ACC112 (cell line): ENCODE data around the gene GRIK4.

Experiments
- H2AFZ ChIP-seq: fragments of 200-600 bp; sonication (generic); one replicate; pipeline ENCODE4 v1.6.0; 2017; ENCODE audit warnings: antibody characterized with exemption, low read length; ENCODE audit not compliant: unreplicated experiment
- H3K27ac ChIP-seq: fragments of 200-600 bp; sonication (generic); 2 replicates; pipeline ENCODE4 v1.5.1; 2014; ENCODE audit warnings: low read depth, mild to moderate bottlenecking, antibody characterized with exemption, low read length, moderate library complexity
- H3K27me3 ChIP-seq: fragments of 200-600 bp; sonication (generic); 2 replicates; pipeline ENCODE4 v1.6.1; 2014; ENCODE audit warnings: mild to moderate bottlenecking, antibody characterized with exemption, low read length, moderate library complexity, mixed read lengths; ENCODE audit not compliant: insufficient read depth
- H3K36me3 ChIP-seq: fragments of 200-600 bp; sonication (generic); 2 replicates; pipeline ENCODE4 v1.6.1; 2016; ENCODE audit warnings: mild to moderate bottlenecking, antibody characterized with exemption, low read length, moderate library complexity, mixed read lengths; ENCODE audit not compliant: insufficient read depth
- H3K4me1 ChIP-seq: fragments of 200-600 bp; sonication (generic); one replicate; pipeline ENCODE4 v1.6.1; 2016; ENCODE audit warnings: low read length, mixed read lengths; ENCODE audit not compliant: insufficient read depth, unreplicated experiment, control insufficient read depth
- H3K4me3 ChIP-seq: fragments of 200-600 bp; sonication (generic); 2 replicates; pipeline ENCODE4 v1.5.1; 2014; ENCODE audit warnings: mild to moderate bottlenecking, low read depth, low read length
- H3K79me2 ChIP-seq: fragments of 200-600 bp; sonication (generic); one replicate; pipeline ENCODE4 v1.6.0; 2016; ENCODE audit warnings: low read length; ENCODE audit not compliant: control insufficient read depth, unreplicated experiment, insufficient read depth

GRIK4 gene

DNA sequence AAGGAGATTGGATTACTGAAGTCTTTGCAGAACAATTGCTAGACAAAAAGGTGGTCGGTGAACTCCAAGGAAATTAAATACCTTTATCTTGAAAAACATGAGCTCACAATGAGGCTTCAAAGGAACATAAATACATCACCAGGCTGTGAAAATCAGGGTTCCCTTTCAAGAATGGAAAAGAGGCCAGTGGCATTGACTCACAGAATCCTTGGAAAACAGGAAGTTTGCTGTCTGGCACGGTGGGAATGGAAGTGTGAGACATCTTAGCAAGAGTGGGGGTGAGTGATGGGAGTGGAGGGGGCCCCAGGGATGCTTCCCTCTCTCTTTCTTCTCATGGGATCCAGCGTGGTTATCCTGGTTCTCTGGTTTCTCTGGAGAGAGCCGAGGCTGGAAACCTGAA is 463.4 kb downstream of the GRIK4 start:
- Histone ChIP-seq H3K4me3 (no peak overlapping the region), H3K27me3 (peaks cover 87% of the 10 kb centered on the region), H2AFZ (no peak overlapping the region), H3K36me3 (no peaks in the 10 kb centered on the region), H3K79me2 (no peaks in the 10 kb centered on the region), H3K4me1 (no peaks in the 10 kb centered on the region), H3K27ac (no peak overlapping the region)

DNA sequence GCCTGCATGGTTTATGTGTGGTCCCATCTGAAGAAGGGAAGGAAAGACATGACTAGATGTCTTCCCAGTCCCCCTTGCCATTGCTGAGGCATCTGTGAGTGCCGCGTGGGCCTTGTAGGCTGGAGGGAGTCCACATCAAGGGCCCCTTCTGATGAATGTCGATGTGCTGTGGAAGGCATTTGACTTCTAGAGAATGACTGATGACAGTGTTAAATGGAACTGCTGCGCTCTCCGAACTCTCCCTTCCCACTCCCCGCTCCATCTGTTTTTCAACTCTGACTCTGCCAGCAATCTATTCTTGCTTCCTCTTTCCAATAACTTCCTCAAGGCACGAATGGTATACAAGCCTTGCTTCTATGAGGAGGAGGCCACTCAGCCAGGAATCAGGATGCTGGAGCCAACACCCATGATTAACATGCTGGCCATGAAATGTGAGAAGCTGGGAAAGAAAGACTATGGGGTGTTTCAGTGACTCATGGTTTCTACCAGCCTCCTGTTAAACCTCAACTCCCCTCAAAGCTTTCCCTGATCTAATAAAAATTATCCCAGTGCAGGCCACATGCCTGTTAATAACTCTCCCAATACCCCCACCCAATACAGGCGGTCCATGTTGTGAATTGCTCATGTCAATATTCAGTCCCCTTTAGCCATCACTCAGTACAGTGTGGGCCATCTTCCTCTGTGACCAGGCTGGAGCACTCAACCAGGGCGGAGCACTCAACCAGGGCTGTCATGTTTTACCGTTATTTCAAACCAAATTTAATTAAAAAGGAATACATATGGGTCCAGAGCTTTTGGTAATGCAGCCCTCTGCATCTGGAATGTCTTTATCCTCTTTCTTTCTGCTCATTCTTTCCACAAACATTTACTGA is 466.0 kb downstream of the GRIK4 start:
- Histone ChIP-seq H3K4me3 (no peak overlapping the region), H3K79me2 (no peaks in the 10 kb centered on the region), H3K4me1 (no peaks in the 10 kb centered on the region), H2AFZ (no peak overlapping the region), H3K27me3 (peaks cover 88% of the 10 kb centered on the region), H3K27ac (no peak overlapping the region), H3K36me3 (no peaks in the 10 kb centered on the region)

DNA sequence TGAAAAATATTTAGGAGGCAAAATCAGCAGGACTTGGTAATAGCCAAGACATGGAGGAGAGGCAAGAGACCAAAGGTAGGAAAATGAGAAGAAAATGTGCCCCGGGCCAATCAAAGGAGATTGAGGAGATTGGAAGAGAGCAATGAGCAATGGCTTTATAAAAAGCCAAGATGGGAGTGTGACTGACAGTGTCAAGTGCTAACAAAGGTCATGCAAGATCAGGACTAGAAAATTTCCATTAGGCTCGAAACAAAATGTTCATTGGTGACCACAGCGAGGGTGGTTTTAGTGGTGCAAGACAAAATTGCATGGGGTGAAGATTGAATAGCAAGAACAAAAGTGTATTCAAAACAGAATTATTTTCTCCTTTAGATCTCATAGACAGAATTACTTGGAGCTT is 467.2 kb downstream of the GRIK4 start:
- H3K27ac ChIP-seq = no peak overlapping the region
- H3K36me3 ChIP-seq = no peaks in the 10 kb centered on the region
- peaks cover 89% of the 10 kb centered on the region for H3K27me3 ChIP-seq
- no peaks in the 10 kb centered on the region for H3K79me2 ChIP-seq
- H3K4me3 ChIP-seq = no peak overlapping the region
- no peak overlapping the region for H2AFZ ChIP-seq
- H3K4me1 ChIP-seq = no peaks in the 10 kb centered on the region

DNA sequence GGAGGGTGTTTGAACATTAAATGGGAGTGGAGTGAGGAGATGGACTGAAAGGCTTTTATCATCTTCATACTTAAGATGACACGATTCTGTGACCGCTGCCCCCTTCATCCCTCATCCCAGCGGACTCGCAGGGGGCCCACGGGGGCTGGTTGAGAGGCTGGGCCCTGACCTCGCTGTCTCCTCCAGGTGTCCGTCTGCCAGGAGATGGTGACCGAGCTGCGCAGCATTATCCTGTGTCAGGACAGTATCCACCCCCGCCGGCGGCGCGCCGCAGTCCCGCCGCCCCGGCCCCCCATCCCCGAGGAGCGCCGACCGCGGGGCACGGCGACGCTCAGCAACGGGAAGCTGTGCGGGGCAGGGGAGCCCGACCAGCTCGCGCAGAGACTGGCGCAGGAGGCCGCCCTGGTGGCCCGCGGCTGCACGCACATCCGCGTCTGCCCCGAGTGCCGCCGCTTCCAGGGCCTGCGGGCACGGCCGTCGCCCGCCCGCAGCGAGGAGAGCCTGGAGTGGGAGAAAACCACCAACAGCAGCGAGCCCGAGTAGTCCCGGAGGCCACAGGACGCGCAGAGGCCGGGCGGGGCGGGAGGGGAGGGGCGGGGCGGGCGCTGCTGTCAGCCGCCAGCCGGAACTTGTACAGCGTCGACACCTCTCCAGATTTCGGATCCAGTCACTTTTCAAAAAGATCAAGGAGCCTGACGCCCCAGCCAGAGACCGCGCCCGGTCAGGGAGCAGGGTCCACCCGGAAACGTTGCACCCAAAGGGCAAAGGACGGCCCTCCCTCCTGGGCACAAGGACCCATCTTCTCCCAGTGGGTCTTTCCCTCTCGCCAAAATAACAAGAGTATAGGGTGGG is 474.4 kb downstream of the GRIK4 start:
- peaks cover 89% of the 10 kb centered on the region for H3K27me3 ChIP-seq
- peak overlapping the region; percentile 57 for H3K4me3 ChIP-seq
- H3K36me3 ChIP-seq = no peaks in the 10 kb centered on the region
- H2AFZ ChIP-seq = no peak overlapping the region
- H3K4me1 ChIP-seq = no peaks in the 10 kb centered on the region
- H3K79me2 ChIP-seq = no peaks in the 10 kb centered on the region
- no peak overlapping the region for H3K27ac ChIP-seq

DNA sequence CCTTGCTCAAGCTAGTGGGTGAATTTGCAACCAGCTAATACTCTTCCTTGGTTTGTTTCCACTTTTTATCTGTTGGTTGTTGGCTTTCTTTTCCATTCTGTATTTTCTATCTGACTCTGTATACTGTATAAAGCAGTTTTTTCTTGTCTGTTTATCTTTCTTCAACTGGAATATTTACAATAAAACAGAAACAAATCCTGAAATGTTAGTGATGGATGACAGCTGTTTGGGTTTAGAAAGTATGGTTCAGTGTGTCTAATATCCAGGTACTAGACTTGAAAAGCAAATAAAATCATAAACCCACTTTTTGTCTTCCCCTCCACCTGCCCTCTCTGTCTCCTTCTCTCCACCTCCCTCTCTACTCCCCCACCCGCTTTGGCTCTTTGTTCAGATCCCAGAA is 477.1 kb downstream of the GRIK4 start:
- Histone ChIP-seq H3K4me1 (no peaks in the 10 kb centered on the region), H3K36me3 (no peaks in the 10 kb centered on the region), H3K27ac (no peak overlapping the region), H2AFZ (no peak overlapping the region), H3K79me2 (no peaks in the 10 kb centered on the region), H3K4me3 (no peak overlapping the region), H3K27me3 (peaks cover 86% of the 10 kb centered on the region)

DNA sequence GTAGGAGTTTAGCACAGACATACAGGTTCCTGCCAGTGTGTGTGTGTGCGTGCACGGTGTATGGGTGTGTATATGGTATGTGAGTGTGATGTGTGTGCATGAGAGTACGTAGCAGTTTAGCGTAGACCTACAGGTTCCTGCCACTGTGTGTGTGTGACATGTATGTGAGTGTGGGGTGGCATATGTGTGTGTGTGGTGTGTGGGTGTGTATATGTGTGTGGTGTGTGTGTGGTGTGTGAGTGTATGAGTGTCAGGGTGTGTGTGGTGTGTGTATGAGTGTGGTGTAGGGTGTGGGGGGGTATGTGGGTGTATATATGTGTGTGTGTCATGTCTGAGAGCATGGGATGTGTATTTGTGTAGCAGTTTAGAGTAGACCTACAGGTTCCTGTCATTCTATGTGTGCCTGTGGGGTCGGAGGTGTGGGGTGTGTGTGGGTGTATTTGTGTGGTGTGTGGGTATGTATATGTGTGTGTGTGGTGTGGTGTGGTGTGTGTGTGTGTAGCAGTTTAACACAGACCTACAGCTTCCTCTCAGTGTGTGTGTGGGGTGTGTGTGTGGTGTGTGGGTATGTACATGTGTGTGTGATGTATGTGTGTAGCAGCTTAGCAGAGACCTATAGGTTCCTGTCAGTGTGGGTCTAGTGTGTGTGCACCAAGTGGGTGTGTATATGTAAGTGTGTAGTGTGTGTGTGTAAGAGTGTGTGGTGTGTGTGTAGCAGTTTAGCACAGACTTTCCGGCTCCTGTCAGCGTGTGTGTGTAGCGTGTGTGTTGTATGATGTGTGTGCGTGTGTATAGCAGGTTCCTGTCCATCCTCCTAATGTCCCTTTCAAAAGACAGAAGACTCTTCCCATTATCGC is 480.5 kb downstream of the GRIK4 start:
- Histone ChIP-seq H3K36me3 (no peaks in the 10 kb centered on the region), H3K79me2 (no peaks in the 10 kb centered on the region), H3K27ac (no peak overlapping the region), H3K4me3 (no peak overlapping the region), H3K4me1 (no peaks in the 10 kb centered on the region), H2AFZ (no peak overlapping the region), H3K27me3 (peaks cover 88% of the 10 kb centered on the region)

DNA sequence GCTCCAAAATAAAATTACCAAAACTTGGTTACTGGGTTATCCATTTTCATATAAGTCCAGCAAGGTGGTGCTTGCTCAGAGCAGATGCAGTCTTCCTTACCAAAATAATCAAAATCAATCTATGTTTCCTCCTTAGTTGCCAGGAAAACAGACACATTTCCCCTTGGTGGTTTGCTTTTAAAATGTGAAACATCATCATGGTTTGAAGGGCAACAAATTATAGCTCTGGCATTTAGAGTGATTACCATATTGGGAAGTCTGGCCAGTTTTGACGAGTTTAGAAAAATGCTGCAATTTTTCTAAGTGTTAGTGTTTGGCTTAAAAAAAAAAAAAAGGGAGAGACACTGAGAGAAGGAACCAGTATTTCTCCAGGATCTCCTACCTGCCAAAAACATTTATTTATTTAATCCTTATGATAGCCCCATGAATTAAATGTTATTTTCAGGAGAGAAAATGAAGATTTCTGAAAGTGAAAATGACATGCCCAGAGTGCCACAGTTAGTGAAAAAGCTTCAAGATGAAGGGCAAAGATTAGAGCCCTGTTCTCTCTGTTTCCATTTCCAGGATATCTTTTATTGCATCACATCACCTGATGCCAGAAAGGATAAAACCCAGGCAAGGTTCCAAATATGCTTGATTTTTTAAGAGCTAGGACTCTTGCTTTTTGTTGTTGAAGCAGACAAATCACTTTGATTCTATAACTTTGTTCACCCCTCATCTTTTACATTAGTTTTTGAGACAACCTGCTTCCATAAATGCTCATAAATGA is 482.7 kb downstream of the GRIK4 start:
- Histone ChIP-seq H3K27ac (no peak overlapping the region), H3K4me1 (no peaks in the 10 kb centered on the region), H3K36me3 (no peaks in the 10 kb centered on the region), H3K27me3 (peaks cover 87% of the 10 kb centered on the region), H3K4me3 (no peak overlapping the region), H2AFZ (no peak overlapping the region), H3K79me2 (no peaks in the 10 kb centered on the region)

DNA sequence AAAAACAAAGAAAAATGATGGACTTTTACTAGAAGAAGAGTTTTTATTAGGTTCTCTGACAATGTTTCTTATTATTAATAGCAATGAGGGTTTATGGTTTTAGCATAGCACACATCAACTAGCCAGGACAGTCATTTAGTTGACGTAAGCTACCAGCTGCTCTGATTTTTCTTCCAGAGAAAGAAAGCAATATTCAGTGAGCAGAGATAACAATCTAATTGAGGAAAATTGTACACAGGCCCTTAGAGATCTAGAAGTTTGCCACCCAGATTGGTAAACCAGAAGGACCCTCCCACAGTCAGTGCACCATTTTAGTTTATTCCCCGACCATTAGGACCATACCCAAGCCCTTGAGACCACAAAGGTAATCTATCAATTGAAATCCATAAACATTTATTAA is 483.6 kb downstream of the GRIK4 start:
- Histone ChIP-seq H3K79me2 (no peaks in the 10 kb centered on the region), H3K4me1 (no peaks in the 10 kb centered on the region), H2AFZ (no peak overlapping the region), H3K27ac (no peak overlapping the region), H3K27me3 (peaks cover 89% of the 10 kb centered on the region), H3K4me3 (no peak overlapping the region), H3K36me3 (no peaks in the 10 kb centered on the region)

DNA sequence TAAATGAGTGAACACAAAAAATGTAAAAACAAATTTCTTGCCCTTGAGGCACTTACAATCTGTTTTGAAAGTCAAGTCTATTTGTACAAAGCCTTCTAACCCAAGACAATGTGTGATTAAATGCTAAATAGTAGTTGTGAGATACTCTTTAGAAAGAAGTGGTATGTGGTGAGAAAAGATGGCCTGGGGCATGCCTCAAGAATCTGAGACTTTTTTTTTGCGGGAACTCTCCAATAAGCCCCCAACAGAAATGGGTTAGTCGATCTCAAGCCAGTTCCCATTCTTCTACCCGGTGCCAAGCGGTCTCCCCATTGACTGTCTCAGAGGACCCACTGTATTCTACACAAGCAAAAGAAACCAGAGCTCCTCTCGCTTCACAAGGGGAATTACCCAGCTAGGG is 485.4 kb downstream of the GRIK4 start:
- Histone ChIP-seq H3K27ac (no peak overlapping the region), H3K4me1 (no peaks in the 10 kb centered on the region), H3K27me3 (peaks cover 85% of the 10 kb centered on the region), H3K79me2 (no peaks in the 10 kb centered on the region), H3K36me3 (no peaks in the 10 kb centered on the region), H3K4me3 (no peak overlapping the region), H2AFZ (no peak overlapping the region)

DNA sequence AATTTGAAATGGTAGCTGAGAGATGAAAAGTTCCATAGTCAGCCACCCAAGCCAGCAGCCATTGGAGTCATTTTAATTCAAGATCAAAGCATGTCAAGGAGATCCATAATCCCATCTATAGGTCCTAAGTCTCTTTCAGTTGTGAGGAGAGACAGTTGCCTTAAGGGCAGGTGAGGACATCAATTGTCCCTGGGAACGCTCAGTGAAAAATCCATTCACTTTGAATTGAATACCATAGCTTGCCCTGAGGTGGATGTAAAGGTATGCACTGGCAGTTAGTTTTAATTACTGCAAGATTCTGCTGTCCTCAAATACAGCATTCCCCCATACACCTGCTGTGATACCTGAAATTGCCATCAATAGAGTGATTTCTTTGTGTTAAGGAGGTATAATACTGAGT is 487.0 kb downstream of the GRIK4 start:
- Histone ChIP-seq H2AFZ (no peak overlapping the region), H3K36me3 (no peaks in the 10 kb centered on the region), H3K4me1 (no peaks in the 10 kb centered on the region), H3K27ac (no peak overlapping the region), H3K27me3 (peaks cover 79% of the 10 kb centered on the region), H3K79me2 (no peaks in the 10 kb centered on the region), H3K4me3 (no peak overlapping the region)
